NCI-H2196 (cell line): ENCODE measurements around the gene KLHL17.

Experiments
- DNase-seq: peaks from one replicate; lab custom pipeline; 2025; ENCODE audit not compliant: unreplicated experiment; lab: John Stamatoyannopoulos, UW

KLHL17 gene

DNA sequence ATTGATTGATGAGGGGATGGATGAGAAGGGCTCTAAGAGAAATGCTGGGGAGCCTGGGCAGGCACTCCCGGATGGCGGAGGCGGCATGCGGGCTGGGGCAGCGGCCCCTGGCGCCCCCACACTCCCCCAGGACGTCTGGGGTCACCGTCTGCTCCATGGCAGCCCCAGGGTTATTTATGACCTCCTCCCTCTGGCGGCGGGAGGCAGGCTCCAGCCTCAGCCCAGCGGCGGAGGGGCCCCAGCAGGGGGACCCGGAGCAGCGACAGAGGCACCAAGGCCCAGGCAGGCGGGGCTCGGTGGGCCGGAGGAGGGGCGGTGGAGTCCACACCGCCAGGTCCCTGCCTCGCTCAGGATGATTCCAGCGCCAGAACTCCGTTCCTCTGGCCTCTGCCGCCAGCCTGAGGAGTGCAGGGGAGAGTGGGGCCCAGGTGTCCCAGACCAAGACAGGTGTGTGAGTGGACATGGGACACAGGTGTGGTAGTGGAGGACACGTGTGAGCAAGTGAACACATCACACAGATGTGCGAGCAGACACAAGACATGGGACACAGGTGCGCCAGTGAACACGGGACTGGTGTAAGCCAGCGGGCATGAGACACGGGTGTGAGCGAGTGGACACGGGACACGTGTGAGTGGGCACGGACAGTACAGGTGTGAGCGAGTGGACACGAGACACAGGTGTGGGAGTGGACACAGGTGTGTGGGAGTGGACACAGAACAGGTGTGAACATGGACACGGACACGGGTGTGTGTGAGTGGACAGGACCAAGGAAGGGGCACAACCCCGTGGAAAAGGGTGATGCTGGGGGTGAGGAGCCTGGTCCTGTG is 39.2 kb upstream of the KLHL17 start:
- peak; percentile 80 for DNase-seq

DNA sequence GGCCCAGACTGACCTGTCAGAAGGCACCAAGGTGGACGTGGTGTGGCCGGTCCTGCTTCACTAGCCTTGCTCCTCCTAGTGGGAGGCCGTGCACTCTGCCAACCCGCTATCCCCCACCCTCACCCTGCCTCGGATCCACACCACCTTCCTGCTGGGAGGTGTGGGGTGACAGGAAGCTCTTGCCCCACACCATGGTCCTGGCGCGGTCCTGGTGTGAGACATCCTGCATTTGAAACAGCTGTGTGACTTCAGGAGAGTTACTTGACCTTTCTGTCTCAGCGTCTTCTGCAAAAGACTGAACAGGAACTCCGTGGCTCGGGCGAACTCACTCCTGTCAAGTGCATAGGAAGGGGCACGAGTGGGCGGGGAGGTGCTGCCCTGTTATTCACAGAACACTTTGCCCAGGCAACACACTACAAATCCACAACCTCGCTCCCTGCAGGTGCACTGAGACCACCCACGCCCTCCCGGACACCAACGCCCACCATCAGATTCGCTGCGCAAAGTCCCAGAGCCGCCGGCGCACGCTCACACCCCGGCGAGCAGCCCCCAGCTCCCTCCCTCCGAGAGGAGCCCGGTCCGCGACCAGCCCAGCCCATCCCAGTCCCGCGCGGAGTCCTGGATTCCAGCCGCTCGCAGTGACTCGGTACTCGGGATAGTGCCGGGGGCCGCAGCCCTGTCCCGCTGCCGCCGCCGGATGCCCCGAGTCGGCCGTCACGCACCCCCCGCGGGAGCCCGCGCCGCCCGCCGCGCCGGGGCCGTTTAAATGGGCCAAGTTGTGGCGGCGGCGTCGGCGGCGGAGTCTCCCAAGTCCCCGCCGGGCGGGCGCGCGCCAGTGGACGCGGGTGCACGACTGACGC is 37.0 kb upstream of the KLHL17 start, which contains the start of gene SAMD11:
SAMD11 (plus strand) TSS at position 793 of the 860 bp plus-strand sequence. CDS start 509 bp downstream, outside the sequence.
- peak; percentile 86 for DNase-seq

DNA sequence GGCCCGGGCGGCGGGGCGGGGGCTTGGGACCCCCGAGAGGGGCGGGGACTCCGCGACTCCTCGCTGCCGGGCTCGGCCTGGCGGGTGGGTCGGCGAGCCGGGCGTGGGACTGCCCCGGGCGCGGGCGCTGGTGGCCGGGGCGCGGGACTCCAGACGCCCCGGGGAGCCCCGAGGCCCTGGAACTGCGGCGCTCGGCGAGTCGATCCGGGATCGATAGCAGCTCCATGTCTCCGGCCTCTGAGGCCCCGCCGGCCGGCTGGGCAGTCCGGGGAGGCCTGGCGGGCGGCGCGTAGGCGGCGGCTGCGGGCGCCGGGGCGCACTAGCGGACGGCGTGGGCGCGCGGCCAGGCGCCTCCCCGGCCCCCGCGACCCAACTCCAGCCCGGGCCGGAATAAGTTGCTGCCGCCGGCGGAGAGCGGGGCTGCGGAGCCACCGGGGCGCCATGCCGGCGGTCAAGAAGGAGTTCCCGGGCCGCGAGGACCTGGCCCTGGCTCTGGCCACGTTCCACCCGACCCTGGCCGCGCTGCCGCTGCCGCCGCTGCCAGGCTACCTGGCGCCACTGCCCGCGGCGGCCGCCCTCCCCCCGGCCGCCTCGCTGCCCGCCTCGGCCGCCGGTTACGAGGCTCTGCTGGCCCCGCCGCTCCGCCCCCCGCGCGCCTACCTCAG is 36.3 kb upstream of the KLHL17 start:
- DNase-seq = peak; percentile 36

DNA sequence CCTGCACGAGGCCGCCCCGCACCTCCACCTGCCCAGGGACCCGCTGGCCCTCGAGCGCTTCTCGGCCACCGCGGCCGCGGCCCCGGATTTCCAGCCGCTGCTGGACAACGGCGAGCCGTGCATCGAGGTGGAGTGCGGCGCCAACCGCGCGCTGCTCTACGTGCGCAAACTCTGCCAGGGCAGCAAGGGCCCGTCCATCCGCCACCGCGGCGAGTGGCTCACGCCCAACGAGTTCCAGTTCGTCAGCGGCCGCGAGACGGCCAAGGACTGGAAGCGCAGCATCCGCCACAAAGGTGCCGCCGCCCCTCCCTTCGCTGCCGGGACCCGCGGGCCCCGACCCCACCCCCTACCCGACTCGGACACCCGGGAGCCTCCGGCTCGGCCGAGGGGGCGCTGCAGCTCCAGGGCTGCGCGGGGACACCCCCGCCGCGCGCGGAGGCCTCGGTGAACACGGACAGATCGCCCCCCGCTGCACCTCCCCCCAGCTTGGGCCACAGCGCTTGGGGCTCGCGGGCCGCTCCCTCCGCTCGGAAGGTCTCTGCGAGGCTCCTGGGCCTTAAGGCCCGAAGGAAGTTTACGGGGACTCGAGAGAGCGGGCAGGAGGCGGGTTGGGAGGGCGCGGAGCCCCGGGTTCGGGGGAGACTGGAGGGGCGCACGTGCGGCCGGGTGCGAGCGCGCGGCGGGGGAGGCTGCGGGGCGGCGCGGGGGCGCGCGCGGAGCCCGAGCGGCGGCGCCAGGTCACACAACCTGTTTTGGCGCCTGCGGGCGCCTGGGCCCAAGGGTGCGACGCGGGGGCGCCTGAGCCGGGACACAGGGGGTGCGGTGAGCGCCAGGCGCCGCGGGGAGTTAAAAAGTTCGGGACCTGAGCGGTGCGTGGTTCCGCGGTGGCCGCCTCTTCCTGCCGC is 35.5 kb upstream of the KLHL17 start:
- peak; percentile 36 for DNase-seq

DNA sequence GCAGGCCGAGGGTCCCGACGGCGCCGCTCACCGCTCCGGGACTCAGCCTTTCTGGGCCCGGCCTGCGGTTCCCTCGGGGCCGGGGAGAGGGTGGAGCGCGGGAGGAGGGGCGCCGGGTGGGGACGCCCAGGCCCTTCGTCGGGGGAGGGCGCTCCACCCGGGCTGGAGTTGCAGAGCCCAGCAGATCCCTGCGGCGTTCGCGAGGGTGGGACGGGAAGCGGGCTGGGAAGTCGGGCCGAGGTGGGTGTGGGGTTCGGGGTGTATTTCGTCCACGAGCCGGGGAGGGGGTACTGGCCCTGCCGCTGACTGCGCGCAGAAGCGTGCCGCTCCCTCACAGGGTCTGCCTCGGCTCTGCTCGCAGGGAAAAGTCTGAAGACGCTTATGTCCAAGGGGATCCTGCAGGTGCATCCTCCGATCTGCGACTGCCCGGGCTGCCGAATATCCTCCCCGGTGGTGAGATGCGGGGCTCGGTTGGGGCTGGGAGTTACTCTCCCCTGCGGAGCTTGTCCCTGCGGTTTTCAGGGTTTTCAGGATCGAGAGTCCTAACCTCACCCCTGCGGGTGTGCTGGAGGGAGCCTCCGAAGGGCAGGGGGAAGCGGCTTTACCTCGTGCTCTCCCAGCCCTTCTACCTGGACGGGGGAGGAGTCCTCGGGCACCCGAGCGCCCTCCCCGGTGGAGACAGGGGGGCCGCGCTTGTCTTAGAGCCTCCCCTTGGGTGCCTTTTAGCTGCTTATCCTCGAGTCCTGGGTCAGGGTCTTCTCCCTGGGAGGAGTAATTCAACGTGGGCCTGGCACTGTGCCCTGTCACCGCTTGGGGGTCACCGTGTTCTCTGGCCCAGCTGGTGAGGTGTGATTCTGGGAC is 34.6 kb upstream of the KLHL17 start:
- peak; percentile 39 for DNase-seq

DNA sequence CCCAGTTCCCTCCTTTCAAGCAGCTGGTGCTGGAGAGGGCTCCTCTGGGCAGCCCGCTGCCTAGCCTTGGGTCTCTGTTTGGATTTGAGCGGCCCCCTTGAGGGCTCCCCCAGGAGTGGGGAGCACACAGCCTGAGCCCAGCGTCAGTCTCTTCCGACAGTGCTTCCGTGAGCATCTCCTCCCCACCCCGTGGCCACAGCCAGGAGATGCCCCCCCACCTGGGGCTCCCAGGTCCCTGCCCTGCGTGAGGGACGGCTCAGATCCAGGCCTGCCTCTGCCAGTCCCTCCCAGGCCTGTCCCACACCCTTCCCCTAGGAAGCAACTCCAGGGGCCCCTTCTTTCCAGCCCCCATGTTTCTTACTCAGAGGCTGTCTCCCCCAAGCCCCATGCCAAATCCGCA is 33.1 kb upstream of the KLHL17 start:
- no peak for DNase-seq

DNA sequence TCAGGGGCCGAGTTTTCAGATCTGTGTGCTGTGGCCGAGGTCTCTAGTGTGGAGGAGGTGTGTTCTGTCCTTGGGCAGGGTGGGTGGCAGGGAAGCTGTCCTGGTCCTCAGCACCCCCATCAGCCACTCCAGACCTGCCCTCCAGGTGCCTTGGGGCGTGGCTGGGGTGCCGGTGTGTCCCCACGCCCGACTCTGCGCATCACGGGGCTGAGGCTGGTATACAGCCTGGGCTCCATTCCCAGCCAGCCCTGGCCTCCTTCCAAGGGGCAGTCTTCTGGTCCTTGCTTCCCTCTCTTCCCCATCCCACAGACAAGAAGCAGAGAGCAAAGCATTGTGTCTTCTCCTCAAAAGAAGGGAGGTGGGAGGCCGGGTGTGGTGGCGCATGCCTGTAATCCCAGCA is 32.6 kb upstream of the KLHL17 start:
- DNase-seq = no peak

DNA sequence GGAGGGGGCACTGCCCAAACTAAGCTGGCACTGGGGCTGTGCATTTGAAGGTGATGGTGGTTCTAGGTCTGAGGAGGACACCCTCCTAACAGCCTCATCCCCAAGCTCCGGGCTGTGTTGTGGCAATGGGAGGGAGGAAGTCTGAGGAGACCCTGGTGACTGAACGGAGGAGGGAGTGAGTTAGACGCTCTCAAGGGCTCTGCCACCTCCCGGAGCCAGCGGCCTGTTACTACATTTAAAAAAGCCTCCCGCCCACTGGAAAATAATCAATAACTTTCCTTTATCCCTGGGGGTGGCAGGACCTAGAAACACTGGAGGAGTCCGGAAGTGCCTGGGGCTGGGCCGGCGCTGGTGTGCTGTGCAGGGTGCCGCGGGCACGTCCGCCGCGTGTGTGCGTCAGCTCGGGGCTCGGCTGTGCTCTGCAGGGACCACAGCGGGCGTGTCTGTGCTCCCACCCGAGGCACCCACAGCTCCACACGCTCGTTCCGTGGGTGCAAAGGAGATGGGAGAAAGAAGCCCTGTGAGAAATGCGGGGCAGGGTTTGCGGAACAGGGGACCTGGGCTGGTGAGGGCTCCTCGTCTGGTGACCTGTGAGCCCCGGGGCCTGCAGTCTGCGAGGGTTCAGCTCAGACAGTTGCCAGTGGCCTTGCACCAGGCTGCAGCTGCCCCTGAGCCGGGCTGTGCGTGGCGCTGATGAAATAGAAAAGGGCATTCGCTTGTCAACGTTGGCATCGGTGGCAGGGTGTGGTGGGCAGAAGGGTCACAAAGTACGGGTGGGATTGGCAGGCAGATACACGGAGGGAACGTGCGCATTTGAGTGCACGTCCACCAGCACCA is 31.3 kb upstream of the KLHL17 start:
- DNase-seq = no peak

DNA sequence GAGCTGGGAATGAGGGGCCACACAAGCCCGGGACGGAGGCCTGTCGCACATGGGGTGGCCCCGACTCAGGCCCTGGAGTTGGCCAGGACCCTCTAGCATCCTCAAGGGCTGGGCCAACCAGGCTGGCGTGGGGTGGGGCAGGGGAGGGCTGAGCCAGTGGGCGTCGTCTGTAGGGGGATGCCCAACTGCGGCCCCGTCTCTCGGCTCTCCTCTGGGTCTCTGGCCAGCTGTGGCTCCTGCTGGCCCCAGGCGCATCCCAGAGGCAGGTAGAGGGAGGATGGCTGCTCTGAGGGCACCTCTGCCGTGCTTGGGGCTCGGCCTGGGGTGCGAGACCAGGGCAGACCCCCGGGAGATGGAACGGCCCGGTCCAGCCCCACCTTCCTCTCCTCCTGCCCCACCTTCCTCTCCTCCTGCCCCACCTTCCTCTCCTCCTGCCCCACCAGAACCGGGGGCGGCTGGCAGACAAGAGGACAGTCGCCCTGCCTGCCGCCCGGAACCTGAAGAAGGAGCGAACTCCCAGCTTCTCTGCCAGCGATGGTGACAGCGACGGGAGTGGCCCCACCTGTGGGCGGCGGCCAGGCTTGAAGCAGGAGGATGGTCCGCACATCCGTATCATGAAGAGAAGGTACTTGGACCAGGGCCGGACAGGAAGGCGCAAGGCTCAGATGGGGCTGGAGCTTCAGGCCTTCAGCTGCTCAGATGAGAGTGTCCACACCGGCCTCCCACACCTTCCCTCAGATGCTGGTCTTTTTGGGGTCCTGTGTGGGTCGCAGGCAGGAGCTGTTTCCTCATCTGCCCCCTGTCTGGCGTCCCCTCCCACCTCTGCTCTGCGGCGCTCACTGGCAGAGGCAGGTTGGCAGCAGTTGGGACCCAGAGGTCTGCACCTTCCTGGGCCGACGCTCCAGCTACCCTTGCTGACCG is 30.4 kb upstream of the KLHL17 start:
- no peak for DNase-seq

DNA sequence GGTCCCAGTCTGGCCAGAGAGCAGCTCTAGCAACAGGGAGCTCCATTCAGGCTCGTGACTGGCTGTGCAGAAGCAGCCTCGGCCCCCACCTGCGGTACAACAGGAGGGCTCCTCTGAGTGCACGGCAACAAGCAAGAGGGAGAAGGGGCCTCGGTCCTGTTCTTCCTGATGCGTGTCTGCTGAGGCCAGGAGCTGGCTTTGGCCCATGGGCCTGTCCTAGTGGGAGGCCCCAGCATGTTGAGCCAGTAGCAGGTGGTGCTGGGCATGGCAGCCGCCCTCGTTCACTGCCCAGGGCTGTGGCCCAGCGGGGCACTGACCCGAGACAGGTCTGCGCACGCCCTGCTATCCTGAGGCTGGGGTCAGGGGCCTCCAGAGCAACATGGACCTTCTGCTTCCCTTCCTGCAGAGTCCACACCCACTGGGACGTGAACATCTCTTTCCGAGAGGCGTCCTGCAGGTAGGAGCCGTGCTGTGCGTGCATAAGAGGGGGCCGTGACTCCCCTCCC is 29.7 kb upstream of the KLHL17 start:
- no peak for DNase-seq

DNA sequence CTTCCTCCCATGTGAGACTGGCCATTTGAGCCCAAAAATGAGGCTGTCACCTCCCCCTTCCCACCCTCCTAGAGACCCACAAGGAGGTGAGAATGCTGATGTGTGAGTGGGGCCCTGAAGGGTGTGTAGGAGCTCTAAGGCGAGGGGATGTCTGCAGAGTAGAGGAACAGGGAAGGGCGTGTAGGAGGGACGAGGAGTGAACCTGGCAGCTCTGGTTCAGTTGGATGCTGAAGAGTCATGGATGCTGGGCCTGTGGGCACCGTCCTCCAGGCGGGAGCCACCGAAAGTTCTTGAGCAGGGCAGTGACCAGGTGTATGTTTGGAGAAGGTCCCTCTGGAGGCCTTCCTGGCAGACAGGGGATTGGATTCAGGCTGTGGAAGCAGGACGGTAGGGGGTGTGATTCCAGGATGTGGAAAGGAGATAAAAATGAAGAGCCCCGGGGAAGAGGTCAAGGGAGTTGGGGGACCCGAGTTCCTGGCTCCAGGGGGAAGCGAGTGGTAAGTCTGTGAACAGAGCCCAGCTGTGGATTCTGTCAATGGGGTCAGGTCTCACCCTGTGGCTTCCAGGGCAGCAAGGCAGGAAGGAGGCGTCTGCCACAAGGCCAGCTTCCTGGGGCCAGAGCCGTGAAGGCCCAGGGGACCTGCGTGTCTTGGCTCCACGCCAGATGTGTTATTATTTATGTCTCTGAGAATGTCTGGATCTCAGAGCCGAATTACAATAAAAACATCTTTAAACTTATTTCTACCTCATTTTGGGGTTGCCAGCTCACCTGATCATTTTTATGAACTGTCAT is 28.8 kb upstream of the KLHL17 start:
- DNase-seq = no peak

DNA sequence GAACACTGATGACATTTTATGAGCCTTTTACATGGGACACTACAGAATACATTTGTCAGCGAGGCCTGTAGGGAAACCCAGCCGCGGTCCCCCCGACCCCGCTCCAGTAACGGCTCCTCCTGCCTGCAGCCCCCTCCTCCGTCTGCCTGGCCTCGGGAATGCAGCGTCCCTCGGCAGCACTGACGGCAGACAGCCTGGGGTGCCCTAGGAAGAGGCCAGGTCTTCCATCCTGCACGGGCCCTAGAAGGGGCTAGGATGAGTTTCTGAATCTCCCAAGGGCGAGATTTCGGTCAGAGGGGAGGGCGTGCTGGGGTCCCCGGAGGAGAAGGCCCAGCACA is 28.2 kb upstream of the KLHL17 start:
- DNase-seq = no peak

DNA sequence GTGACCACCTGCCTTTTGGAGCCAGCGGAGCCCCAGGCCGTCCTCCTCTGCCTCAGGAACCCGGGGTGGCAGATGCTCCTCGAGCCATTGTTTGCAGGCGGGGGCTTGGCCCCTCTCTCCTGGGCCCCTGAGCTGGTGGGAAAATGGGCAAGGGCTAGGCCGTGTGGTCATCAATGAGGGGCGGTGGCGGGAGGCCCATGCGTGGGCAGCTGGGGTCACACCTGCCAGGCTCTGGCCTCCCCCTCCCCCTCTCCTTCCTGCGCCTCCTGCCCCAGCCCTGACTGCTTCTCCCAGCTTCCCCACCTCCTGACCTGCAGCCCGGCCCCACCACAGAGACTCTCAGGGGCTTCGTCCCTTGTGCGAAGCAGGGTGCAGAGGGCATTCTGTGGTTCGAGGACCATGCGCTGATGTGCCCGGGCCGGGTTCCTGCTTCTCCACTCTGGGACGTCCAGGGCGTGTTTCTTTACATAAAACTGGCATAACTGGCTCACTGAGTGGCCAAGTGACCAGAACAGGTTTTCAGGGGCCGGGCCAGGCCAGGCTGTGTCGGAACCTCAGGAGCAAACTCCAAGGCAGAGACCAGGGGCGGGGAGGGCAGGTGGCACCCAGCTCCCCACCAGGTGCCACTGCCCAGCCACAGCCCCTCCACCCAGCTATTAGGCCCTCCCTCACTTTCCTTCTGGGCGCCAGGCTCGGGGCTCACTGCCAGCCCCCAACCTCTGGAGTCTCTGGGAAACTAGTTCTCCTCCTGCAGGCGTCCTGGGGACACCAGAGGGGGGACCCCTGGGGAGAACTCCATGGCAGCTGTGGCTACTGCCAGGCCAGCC is 27.4 kb upstream of the KLHL17 start:
- DNase-seq = no peak

DNA sequence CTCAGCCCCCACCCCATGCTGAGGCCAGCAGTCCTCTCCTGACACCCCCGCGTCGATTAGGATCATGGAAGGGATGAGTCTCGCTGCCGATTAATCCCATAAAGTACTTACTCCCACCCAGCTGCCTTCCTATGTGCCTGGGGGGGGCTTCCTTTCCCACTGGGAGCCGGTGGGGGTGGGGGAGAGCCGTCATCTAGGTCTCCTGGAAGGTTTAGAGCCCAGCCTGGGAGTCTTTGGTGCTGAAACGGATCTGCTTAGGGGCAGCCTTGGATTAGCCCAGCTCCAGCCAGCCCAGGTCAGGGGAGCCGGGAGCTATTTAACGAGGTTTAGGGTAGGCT is 26.8 kb upstream of the KLHL17 start:
- DNase-seq = no peak

DNA sequence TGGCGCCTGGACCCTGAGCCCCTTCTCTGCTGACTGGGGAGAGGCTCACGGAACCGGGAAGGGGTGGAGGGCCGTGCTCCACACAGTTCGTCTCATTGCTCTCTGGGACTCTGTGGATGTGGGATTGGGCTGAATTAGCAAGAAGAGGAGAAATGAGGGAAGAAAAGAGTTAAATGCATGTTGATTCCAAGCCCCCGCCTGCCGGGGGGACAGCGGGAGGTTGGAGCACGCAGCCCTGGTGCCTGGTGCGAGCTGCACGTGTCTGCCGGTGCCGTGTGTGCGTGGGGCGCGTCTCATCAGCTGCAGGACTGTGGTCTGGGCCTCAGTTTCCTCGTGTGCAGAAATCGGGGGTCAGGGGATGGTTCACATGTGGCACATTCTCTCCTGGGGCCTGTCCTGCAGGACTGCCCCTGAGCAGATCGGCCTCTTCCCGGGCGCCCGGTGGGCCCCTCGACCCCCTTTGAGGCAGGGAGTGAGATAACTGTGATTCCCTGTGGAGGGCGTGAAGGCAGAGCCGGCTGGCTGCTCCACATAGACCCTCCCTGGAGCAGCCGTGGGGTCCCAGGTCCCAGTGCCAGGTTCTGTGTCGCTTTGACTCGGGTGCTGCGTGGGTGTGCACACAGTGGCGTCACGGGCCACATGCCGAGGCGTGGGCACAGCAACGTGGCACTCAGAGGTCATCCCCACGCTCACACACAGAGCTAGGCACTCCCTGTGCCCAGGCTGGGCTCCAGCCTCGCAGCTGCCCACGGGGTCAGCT is 25.2 kb upstream of the KLHL17 start:
- no peak for DNase-seq
